Aorta (tissue), 5 donors: ENCODE results near the gene S100A6. TPM values are rescaled to one million over a fixed set of nuclear protein-coding genes. Genes with fewer than 3 reads are reported as not detected.

Experiments
- ATAC-seq: fragments of 200-7000 bp; cut with Tn5 transposase; one replicate; pipeline ENCODE4 v1.9.1; 2022; ENCODE audit warnings: moderate library complexity; ENCODE audit not compliant: low FRiP score
- DNase-seq, 2 donors: peaks; one replicate each; pipeline ENCODE4 v3.0.0-alpha.2; 2020
- H3K27ac ChIP-seq, 2 donors: one replicate each; pipeline ENCODE4 v1.5.1; 2013; ENCODE audit warnings: low read length in 2 of 2, mild to moderate bottlenecking in 2 of 2, moderate library complexity in 2 of 2, control low read depth in 1 of 2, inconsistent platforms in 1 of 2, low read depth in 1 of 2
- H3K27me3 ChIP-seq, 2 donors: one replicate each; pipeline ENCODE4 v1.6.1; 2013; ENCODE audit warnings: control low read depth in 1 of 2, low read length in 1 of 2, mild to moderate bottlenecking in 1 of 2, moderate library complexity in 1 of 2; ENCODE audit not compliant: insufficient read depth in 2 of 2, control insufficient read depth in 1 of 2
- H3K36me3 ChIP-seq, 2 donors: one replicate each; pipeline ENCODE4 v1.6.1; 2013; ENCODE audit warnings: control low read depth in 1 of 2, low read length in 1 of 2, mild to moderate bottlenecking in 1 of 2; ENCODE audit not compliant: insufficient read depth in 2 of 2, control insufficient read depth in 1 of 2
- H3K4me1 ChIP-seq, 2 donors: one replicate each; pipeline ENCODE4 v1.6.1; 2013; ENCODE audit warnings: low read length in 2 of 2, control low read depth in 1 of 2, mild to moderate bottlenecking in 1 of 2, moderate library complexity in 1 of 2; ENCODE audit not compliant: insufficient read depth in 2 of 2, control insufficient read depth in 1 of 2
- H3K4me3 ChIP-seq, 2 donors: one replicate each; pipeline ENCODE4 v1.5.1; 2013; ENCODE audit warnings: low read length in 2 of 2, control low read depth in 1 of 2, mild to moderate bottlenecking in 1 of 2
- H3K9me3 ChIP-seq: one replicate; pipeline ENCODE4 v1.6.1; 2013; ENCODE audit warnings: mild to moderate bottlenecking, low read length; ENCODE audit not compliant: control insufficient read depth
- WGBS, 2 donors: extraction: QIAGEN DNeasy Blood & Tissue Kit; methylation state at CpG; one replicate each; pipeline ENCODE4 v1.1.7; 2013; 5-methylcytosine and 5-hydroxymethylcytosine counted together
- intact Hi-C, 2 donors: fragments of 100-400 bp; cut with DNase I; formaldehyde crosslinking; loops; one replicate each; pipeline versions ENCODE4 v1.14.2 to v1.15.0; 2022
- polyA plus RNA-seq, 2 donors: library from polyadenylated mRNA; stranded (reverse); fragments of 200-250 nt; gene quantifications; one replicate each; pipeline ENCODE4 v1.2.3, GENCODE V29; 2013
- total RNA-seq, 2 donors: library from RNA; stranded (reverse); fragmentation: NEBNext Ultra II Directional; extraction: Animal tissue kit (Norgen Biotek cat#: 25700); gene quantifications; one replicate each; pipeline ENCODE4 v1.2.1, GENCODE V29; 2021
- donor health status: healthy with polysubstance abuse.
- donor health status: Bipolar disorder and iron deficiency.
- donor health status: DM: no; HTN: no; CAD: no.
- donor health status: DM: no; HTN: no; CAD: no.
- donor health status: DM: yes; HTN: yes; CAD: no.

The S100A6 gene
- total and polyA plus RNA-seq, 4 donors, result 934 to 5,181 (median 2,529) TPM

- no peak overlapping the region for H3K27ac ChIP-seq
Observed at GRCh38 chr1:153550827-153551500, 15.2 kb upstream of the S100A6 start.

GRCh38 chr1:153550398-153550758, 14.6 kb upstream of the S100A6 start:
- 67 to 74% methylated on average over 4 of the region's 4 CpGs for WGBS, 2 donors
- intact Hi-C loops, result no loop called here
- ATAC-seq (no peak), DNase-seq (no peak)
- H3K9me3 ChIP-seq, result no peaks in the 10 kb centered on the region
- peaks cover 0 to 7% of the 10 kb centered on the region in 2 donors for H3K4me1 ChIP-seq
- no peaks in the 10 kb centered on the region for H3K36me3 ChIP-seq
- no peak overlapping the region for H3K27ac ChIP-seq
- H3K4me3 ChIP-seq, result no peak overlapping the region
- H3K27me3 ChIP-seq, result no peaks in the 10 kb centered on the region

More at GRCh38 chr1:153550827-153551500, 15.2 kb upstream of the S100A6 start:
- 91 to 98% methylated on average over 10 of the region's 10 CpGs for WGBS, 2 donors
- Histone ChIP-seq H3K27me3 (no peaks in the 10 kb centered on the region), H3K4me3 (no peak overlapping the region), H3K9me3 (no peaks in the 10 kb centered on the region), H3K4me1 (peaks cover 0 to 7% of the 10 kb centered on the region in 2 donors), H3K36me3 (no peaks in the 10 kb centered on the region)
- peak in 1 of 2 donors; percentile 57 for DNase-seq
- no peak for ATAC-seq
- intact Hi-C loops, result no loop called here

- ATAC-seq (no peak), DNase-seq (peak in 1 of 2 donors; percentile 55)
- WGBS, 2 donors, result 71 to 72% methylated on average over 6 of the region's 6 CpGs
- peak overlapping the region in 1 of 2 donors; percentile 7 for H3K27ac ChIP-seq
- no peaks in the 10 kb centered on the region for H3K27me3 ChIP-seq
- no peak overlapping the region for H3K4me3 ChIP-seq
- intact Hi-C loops, result loop anchor here in 1 of 2 donors (2.0 kb wide), 1 partner anchor 15 kb away; the partner anchor contains the start of gene S100A6
- H3K4me1 ChIP-seq, result peaks cover 0 to 7% of the 10 kb centered on the region in 2 donors
- no peaks in the 10 kb centered on the region for H3K36me3 ChIP-seq
- no peaks in the 10 kb centered on the region for H3K9me3 ChIP-seq
Observed at GRCh38 chr1:153549741-153550397, 14.1 kb upstream of the S100A6 start.

- Histone ChIP-seq H3K9me3 (no peaks in the 10 kb centered on the region), H3K27ac (peak within 1 kb of the TSS; percentile 10 to 54), H3K4me1 (peaks cover 0 to 7% of the 10 kb centered on the region in 2 donors), H3K4me3 (no peak within 1 kb of the TSS), H3K27me3 (no peaks in the 10 kb centered on the region), H3K36me3 (peaks cover 0 to 3% of the 10 kb centered on the region in 2 donors)
- DNase-seq, result peak; percentile 90 to 93
- peak; percentile 81 for ATAC-seq
- intact Hi-C loops, result loop anchor here in 1 of 2 donors (2.0 kb wide), 1 partner anchor 14 kb away; the partner anchor contains the start of gene S100A6
- WGBS, 2 donors, result 33 to 39% methylated on average over 14 of the region's 14 CpGs
Observed at GRCh38 chr1:153548722-153549688, 13.2 kb upstream of the S100A6 start, which contains the start of gene S100A3. Gene S100A3 (minus strand): TSS chr1:153549258. CDS start chr1:153548485, 773 bp downstream.

- Histone ChIP-seq H3K9me3 (no peaks in the 10 kb centered on the region), H3K4me3 (no peak overlapping the region), H3K27ac (no peak overlapping the region), H3K27me3 (no peaks in the 10 kb centered on the region), H3K36me3 (peaks cover 0 to 4% of the 10 kb centered on the region in 2 donors), H3K4me1 (no peaks in the 10 kb centered on the region)
- intact Hi-C loops, result loop anchor here in 1 of 2 donors (2.0 kb wide), 1 partner anchor 13 kb away; the partner anchor contains the start of gene S100A6
- peak in 1 of 2 donors; percentile 41 for DNase-seq
- ATAC-seq, result no peak
- WGBS, 2 donors, result 71 to 79% methylated on average over 19 of the region's 19 CpGs
Observed at GRCh38 chr1:153547560-153548551, 12.1 kb upstream of the S100A6 start.

- WGBS, 2 donors, result 52 to 53% methylated on average over 14 of the region's 14 CpGs
- DNase-seq (peak in 1 of 2 donors; percentile 41), ATAC-seq (no peak)
- Histone ChIP-seq H3K4me1 (no peaks in the 10 kb centered on the region), H3K36me3 (peaks cover 0 to 4% of the 10 kb centered on the region in 2 donors), H3K4me3 (no peak overlapping the region), H3K27me3 (no peaks in the 10 kb centered on the region), H3K9me3 (no peaks in the 10 kb centered on the region), H3K27ac (peak overlapping the region; percentile 11 to 14)
- intact Hi-C loops, result no loop called here
Observed at GRCh38 chr1:153546796-153547559, 11.2 kb upstream of the S100A6 start.

GRCh38 chr1:153546371-153546770, 10.6 kb upstream of the S100A6 start:
- WGBS, 2 donors, result 71 to 80% methylated on average over 8 of the region's 8 CpGs
- intact Hi-C loops, result no loop called here
- Histone ChIP-seq H3K36me3 (peaks cover 0 to 4% of the 10 kb centered on the region in 2 donors), H3K27me3 (no peaks in the 10 kb centered on the region), H3K4me3 (no peak overlapping the region), H3K4me1 (no peaks in the 10 kb centered on the region), H3K27ac (peak overlapping the region; percentile 14 to 77), H3K9me3 (no peaks in the 10 kb centered on the region)
- DNase-seq, result peak in 1 of 2 donors; percentile 36
- no peak for ATAC-seq
